Measurements from ENCODE around the gene PHTF1.

GRCh38 chr1:113808450-113809195 lies 49.3 kb upstream of the PHTF1 start:
- TF ChIP-seq, protein P1, sequence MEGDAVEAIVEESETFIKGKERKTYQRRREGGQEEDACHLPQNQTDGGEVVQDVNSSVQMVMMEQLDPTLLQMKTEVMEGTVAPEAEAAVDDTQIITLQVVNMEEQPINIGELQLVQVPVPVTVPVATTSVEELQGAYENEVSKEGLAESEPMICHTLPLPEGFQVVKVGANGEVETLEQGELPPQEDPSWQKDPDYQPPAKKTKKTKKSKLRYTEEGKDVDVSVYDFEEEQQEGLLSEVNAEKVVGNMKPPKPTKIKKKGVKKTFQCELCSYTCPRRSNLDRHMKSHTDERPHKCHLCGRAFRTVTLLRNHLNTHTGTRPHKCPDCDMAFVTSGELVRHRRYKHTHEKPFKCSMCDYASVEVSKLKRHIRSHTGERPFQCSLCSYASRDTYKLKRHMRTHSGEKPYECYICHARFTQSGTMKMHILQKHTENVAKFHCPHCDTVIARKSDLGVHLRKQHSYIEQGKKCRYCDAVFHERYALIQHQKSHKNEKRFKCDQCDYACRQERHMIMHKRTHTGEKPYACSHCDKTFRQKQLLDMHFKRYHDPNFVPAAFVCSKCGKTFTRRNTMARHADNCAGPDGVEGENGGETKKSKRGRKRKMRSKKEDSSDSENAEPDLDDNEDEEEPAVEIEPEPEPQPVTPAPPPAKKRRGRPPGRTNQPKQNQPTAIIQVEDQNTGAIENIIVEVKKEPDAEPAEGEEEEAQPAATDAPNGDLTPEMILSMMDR (IDR thresholded peaks at IDR 0.05): no peak
- TF ChIP-seq EP300 (IDR thresholded peaks at IDR 0.05): no peak
